ENCODE results near the gene TCEAL4. TPM values are rescaled to one million over a fixed set of nuclear protein-coding genes. Genes with fewer than 3 reads are reported as not detected.

TCEAL4 gene
- total and polyA plus RNA-seq, 2 experiments from 2014 or later, result 25.4 to 148 TPM

DNA sequence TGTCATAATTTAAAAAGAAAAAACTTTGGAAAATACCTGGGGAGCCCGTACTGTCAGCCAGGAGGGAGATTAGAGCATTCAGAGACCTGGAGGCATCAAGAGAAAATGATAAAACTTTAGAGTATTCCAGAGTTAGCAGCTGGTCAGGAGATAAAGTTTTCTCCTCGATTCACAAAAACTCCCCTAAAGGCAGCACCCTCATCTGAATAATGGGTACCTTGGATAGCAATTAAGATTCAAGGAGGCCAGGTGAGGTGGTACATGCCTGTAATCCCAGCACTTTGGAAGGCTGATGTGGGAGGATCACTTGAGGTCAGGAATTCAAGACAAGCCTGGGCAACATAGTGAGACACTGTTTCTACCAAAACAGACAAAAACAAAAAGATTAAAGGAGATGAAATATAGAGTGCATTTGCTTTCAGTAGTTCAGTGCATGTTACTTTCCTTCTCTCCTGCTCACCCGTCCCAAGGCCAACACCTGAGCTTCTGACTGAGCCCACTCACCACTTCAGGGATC, 47.4 kb upstream of the TCEAL4 start (continued):
- TF ChIP-seq ZNF462 (CRISPR knock-in tag; IDR thresholded peaks at IDR 0.05) (no peak), REST (IDR thresholded peaks at IDR 0.05; ENCODE audit: unreplicated experiment) (no peak), JUNB (IDR thresholded peaks at IDR 0.05; ENCODE audit: unreplicated experiment) (no peak), EZH2phosphoT487 (IDR thresholded peaks at IDR 0.05; ENCODE audit: unreplicated experiment) (no peak), STAT1 (IDR thresholded peaks at IDR 0.05; ENCODE audit: unreplicated experiment) (no peak), EZH2 (IDR thresholded peaks at IDR 0.05; ENCODE audit: low read depth, unreplicated experiment) (no peak), NANOG (IDR thresholded peaks at IDR 0.05; ENCODE audit: borderline replicate concordance) (no peak)

Measured in GM23338 (cell line).